GM21515 (cell line): ENCODE results near the gene USP37.

Experiments
- ATAC-seq: cut with Tn5 transposase; IDR thresholded peaks from one replicate; pipeline ENCODE4 v1.9.1; 2021; ENCODE audit not compliant: unreplicated experiment

The USP37 gene

DNA sequence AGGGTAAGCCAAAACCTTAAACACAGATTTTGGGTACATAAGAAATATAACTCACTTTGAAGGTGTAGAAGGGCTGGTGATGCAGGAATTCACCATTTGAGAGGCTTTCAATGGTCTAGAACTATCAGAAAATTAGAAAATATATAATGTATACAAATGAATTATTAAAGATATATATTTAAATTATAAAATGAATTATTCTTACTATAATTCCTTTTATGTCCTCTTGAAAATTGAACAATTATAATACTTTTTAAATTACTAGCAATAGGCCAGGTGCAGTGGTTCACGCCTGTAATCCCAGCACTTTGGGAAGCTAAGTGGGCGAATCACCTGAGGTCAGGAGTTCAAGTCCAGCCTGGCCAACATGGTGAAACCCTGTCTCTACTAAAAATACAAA lies 88.6 kb downstream of the USP37 start:
- no peak for ATAC-seq

DNA sequence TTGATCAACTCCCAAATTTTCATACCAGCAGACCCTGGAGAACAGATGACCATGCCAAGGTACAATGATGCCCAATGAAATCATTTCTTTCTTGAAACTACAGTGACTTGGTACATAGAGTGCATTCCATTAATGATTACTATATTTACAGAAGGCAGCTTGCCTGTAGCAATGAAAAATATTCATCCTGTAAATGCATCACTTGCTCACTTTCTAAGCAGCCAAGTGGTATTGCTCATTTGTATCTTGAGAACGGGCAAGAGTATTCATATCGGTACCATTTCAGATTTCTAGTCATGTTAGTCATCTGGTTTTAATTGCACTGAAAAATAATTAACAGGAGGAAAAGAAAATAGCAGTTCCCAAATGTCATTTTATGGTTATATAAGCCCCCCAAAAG lies 89.6 kb downstream of the USP37 start:
- no peak for ATAC-seq

DNA sequence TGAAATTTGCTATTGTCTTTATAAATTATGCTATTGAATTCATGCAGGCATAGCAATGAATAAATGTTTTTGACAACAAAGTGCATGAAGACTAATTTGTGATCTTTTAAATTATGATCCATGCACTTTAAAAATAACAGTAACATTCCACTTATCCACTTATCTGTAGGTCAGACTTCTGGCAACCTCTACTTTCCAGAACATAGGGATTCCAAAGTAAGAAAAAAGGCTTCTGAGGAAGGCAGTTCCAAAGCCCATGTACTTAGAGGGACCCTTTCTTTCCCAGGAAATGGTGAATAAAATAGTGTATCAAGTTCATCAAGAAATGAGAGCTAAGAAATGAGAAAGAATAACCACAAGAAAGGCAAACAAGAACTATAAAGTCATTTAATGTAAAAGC lies 90.9 kb downstream of the USP37 start:
- ATAC-seq = no peak

DNA sequence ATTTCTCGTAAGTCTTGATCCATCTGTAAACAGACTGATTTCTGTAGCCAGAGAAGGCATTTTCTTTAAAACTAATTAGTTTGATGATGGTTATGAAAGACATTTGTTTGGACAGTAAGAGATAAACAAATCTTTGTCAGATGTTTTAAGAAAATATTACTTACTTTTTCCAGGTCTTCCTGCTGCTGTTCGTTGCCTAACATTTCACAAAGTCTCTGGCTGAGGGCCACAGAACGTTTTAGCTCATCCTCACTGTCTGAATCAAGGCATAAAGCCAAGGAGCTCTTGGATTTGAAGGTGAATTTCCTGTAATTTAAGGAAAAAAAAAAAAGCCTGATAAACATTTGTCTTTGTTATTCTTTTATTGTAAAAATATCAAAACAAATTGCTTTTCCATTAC lies 91.5 kb downstream of the USP37 start:
- no peak for ATAC-seq

DNA sequence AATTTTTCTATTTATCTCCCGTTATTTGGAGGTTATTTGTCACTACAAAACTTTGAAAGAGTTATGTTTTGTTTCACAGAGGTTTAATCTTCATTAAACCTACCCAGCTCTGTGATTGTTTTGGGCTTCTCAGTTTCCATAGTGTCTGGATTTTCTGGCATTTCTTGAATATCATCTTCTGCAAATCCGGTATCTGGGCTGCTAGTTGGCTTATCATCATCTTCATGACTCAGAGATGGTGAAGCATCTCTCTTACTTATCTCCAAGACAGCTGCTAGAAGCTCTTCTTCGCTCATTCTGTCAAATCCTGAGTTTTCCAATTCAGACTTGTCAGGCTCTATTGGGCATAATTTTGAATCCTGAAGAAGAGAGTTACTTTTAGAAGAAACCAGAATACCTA lies 93.6 kb downstream of the USP37 start:
- no peak for ATAC-seq

DNA sequence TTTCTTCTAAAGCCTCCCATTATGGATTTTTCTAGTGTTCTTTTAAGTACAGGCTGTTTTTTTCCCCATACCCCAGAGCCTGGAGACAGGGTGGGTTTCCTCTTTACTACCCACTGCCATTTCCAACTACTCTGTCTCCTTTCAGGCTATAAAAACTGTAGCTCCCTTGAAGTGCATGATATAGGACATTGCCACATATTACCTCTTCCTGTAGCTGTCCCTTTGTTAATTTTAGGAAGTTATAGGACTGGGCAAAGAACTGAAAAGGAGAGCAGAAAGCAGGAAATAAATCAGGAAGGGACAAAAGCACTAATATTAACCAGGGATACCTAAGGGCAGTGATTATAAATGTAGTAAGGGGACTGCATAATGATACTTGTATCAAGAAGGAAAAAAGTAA lies 95.2 kb downstream of the USP37 start:
- no peak for ATAC-seq

DNA sequence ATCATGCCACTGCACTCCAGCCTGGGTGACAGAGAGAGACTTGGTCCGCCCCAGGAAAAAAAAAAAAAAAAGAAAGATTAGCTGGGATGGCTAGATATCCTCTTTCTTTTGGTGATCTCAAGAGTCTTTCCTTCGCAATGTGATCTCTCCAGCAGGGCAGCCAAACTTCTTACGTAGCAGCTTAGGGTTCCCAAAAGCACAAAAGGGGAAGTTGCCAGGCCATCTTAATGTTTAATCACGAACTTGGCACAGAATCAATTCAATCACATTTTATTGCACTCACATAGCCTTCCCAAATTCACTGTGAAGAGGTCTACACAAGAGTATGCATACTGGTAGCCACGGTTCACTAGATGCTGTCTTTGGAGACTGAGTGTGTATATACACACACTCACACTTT lies 96.2 kb downstream of the USP37 start:
- ATAC-seq = no peak

DNA sequence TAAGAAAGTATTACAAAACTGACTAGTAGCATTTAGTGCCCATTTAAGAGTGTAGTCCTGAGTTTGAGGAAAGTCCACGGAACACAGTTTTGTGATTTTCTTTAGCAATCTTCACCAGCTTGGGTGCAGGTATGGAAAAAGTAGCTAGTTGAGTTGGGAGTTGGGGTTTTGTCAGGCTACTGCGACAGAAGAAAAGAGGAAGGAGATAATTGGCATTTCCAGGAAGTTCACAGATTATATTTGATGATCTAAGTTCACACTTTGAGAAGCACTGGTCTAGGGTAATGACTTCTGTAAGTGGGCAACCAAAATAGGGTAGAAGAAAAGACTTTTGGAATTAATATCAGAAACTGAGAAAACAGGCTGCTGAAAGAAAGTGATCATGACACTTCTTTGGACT lies 97.1 kb downstream of the USP37 start:
- no peak for ATAC-seq

DNA sequence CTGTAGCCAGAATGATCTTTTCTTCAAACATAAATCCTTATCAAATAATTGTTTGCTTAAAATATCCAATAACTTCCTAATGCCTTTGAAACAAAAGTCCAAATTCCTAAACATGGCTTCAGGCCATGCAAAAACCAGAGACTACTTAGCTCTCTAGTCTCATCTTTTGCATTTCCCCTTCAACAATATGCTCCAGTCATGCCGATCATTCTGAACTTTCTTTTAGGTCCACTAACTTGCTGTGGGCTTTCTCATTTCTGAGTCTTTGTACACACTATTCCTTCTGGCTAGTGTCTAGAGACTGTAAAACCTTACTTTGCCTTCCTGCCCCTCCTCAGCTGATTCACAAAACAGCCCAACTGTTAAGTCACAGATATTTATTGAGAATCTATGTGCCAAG lies 97.7 kb downstream of the USP37 start:
- no peak for ATAC-seq

DNA sequence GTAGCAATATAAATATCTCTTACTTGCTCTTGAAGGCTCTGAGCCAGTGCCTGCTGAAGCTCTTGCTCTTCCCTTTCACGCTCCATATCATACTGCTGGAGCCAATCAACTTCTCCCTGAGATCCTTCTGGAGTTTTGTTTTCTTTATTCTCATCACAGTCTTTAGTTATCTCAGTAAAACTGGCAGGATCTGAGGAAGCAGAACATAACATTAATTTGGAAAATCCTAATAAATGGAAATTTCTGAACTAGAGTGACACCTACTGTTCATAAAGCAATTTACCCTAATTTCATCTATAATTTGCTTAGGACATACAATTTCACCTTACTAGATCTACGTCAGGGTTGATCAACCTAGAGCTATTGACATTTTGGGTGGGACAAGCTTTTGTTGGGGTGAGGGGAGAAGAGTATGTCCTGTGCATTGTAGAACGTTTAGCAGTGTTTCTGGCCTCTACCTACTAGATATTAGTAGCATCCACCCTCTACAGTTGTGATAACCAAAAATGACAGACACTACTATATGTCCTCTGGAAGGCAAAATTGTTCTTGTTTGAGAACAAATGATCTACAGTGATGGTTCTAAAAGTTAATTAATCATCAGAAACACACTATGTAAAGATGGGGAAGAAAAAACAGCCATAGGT lies 102.0 kb downstream of the USP37 start:
- ATAC-seq = no peak

DNA sequence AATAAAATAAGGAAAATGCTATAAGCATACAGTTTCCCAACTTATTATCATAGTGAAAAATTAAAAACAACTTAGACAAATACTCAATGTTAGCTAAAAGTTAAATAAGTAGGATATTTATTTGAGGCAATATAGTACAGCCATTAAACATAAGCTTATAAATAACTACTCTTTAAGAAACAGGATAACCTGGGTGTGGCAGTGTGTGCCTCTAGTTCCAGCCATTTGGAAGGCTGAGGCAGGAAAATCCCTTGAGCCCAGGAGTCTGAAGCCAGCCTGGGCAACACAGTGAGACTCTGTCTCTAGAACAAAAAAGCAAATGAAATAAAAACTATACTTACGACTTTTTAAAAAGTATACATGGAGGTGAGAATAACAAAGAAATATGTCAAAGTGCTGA lies 109.6 kb downstream of the USP37 start:
- no peak for ATAC-seq

DNA sequence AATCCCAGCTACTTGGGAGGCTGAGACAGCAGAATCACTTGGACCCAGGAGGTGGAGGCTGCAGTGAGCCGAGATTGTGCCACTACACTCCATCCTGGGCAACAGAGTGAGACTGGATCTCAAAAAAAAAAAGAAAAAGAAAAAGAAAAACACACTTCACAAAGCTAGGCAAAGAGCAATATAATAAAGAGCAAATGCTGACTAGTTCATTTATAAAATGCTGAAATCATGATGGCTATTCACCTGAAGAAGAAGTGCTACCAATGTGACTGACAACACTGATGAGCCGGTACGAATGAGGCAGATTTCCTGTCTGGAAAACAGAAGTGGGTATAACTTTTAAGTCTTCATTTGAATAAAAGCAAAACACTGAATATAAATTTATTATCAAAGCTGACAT lies 111.3 kb downstream of the USP37 start:
- ATAC-seq = no peak

DNA sequence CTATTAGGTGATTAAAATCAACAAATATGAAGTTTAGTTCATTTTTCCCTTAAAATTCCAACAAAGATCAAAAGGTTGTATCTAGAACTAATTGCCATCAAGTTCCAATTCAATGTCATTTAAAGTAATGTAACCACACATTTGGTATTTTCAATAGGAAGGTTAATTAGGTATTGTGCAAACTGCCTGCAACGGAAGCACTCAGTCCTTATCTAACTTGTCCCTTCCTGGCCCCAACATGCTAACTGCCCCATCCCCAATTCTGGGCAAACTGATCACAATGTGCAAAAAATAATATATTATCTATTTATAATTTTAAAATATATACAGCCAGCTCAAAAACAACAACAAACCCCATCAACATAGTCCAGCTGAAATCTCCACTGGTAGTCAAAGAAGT lies 116.1 kb downstream of the USP37 start:
- no peak for ATAC-seq

DNA sequence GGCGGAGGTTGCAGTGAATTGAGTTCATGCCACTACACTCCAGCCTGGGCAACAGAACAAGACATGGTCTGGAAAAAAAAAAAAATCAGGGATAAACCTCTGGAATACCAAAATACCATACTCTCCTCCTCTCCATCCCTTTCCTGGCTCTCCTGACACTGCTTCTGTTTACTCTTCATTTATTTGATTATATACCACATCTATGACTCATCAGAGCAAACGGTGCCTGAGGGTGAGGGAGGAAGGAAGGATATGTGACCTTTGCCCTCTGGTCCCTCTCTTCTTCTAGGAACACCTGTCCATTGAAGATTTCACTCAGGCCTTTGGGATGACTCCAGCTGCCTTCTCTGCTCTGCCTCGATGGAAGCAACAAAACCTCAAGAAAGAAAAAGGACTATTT lies 119.2 kb downstream of the USP37 start:
- no peak for ATAC-seq

DNA sequence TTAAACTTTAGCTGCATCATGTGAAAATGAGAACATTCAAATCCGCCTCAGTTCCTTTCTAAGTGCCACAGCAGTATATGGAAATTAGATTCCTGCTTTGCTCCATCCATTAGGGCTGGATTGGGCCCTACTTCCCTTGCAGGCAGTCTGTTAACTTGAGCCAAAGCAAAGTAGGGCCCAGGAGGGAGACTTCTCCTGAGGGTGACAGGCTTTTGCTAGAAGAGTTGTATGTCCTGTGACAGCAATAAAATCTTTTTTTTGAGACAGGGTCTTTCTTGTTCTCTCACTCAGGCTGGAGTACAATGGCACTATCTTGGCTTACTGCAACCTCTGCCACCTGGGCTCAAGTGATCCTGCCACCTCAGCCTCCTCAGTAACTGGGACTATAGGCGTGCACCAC lies 121.1 kb downstream of the USP37 start:
- no peak for ATAC-seq

DNA sequence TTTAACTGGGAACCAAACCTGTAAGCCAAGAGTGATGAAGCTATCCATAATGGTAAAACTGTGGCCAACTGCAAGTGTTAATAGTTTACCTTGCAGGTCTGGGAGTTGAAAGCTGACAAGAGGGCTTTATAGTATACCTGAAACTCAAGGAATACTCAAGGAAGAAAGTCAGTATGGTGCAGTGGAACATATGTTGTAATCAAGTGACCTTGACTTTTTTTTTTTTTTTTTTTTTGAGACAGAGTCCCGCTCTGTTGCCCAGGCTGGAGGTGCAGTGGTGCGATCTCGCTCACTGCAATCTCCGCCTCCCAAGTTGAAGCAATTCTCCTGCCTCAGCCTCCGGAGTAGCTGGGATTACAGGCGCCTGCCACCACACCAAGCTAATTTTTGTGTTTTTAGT lies 121.6 kb downstream of the USP37 start:
- no peak for ATAC-seq

DNA sequence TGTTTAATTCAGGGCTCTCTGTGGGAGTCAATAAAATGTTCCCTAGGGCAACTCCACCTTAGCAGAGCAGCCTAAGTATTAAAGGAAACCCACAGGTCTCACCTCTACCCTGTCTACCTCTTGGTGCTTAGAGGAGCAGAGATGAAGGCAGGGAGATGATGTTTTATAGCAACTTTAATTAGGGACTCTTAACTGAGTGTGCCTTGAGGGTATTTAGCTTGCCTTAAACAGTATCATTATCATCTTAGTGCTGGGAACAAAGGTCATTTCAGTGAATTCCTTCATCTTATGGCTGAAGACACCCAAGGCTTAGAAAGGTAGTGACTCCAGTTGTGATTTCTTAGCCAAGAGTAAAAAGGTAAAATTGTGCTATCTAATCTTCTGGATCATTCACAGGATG lies 122.5 kb downstream of the USP37 start:
- no peak for ATAC-seq

DNA sequence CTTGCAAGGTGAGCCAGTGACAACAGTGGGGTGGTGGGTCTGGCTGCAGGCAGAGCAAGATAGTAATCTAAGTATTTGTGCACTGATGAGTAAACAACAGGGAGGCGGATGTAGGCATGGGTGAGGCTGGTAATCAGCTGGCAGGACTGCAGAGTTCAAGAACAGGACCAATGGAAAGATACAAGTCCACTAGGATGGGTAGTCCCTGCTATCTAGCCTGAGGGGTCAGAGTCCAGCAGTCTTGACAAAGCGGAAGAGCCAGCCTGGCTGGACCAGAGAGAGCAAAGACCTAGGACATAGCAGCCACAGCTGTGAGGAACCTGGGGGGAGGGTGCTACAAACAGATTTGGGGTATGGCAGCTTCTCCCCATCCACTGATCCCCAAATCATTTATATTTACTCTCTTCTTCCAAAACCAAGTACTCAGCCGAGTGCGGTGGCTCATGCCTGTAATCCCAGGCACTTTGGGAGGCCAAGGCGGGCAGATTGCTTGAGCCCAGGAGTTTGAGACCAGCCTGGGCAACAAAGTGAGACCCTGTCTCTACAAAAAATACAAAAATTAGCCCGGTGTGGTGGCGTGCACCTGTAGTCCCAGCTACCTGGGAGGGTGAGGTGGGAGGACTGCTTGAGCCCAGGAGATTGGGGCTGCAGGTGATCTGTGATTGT lies 123.3 kb downstream of the USP37 start:
- no peak for ATAC-seq

DNA sequence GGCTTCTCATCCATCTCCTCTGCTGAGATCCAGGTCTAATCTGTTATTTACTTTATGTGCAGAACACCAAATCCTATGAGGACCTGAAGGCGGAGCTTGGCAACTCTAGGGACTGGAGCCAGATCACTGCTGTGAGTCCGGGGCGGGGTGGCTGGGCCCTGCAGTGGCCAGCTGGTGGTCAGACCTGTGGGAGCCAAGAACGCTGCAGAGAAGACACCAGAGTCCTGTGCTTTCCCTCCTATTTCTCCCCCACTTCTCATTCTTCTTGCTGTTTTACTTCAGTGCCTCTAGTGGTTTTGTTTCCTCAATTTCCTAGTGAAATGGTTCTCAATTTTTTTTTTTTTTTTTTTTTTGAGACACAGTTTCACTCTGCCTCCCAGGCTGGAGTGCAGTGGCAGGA lies 129.6 kb downstream of the USP37 start:
- no peak for ATAC-seq

DNA sequence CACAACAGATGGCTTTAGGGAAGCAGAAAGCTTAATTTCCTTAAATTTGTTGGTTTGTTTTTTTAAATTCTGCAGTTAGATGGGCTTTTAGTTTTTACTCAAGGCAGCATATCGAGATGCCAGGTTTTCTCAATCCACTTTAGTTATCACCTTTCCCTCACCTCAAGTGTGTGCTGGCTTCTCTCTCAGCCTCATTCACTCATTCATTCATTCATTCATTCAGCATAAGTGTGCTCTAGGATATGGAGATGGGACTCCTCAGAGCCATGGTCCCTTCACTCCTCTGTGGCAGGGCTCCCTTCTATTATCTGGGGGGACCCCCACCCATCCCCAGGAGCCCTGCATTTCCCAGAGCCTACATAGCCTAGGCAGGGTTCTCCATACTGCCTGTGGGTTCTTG lies 130.2 kb downstream of the USP37 start:
- no peak for ATAC-seq

DNA sequence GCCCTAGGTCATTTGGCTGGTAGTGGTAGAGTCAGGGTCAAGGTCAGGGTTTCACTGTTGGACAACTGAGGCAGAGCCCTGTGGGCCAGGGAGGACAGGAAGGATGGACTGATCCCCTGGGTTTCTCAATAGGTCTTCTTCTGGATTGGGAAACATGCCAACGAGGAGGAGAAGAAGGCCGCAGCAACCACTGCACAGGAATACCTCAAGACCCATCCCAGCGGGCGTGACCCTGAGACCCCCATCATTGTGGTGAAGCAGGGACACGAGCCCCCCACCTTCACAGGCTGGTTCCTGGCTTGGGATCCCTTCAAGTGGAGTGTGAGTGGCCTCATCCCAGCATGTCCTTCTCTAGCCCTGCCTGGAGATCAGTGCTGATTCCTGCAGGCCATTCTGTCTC lies 131.2 kb downstream of the USP37 start:
- no peak for ATAC-seq

DNA sequence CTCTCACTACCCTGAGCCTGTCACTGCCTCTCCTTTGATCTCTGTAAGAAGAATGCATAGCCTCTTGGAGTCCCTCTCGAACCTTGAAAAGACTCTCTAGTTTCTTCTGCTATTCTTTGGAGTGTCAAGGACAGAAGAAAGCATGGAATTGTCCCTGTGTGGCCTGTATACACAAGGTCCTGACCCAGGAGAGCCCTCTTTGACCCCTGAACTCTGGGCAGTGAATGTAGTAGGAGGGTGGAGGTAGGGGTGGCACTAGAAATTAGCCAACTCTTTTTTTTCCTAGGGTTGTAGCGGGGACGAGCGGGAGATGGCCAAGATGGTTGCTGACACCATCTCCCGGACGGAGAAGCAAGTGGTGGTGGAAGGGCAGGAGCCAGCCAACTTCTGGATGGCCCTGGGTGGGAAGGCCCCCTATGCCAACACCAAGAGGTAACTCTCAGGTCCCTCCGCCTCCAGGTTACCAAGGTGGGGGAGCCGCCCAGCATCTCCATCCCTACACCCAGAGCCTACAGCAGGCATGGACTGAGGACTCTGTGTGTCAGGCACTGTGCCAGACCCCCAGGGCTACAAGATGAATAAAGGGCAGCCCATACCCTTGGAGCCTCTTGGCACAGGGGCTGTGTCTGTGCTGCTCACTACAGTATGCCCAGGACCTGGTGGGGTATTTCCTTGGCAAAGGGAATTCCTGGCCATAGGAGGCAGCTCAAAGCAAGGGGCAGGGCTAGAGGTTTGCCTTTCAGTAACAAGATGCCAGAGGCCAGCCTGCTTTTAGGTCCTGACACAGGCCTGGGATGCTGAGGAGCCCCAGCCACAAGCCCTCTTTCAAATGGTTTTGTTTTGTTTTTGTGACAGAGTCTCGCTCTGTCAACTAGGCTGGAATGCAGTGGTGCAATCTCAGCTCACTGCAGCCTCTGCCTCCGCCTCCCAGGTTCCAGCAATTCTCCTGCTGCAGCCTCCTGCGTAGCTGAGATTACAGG lies 132.9 kb downstream of the USP37 start:
- no peak for ATAC-seq
